Activated naive CD4-positive, alpha-beta T cell (primary cell): ENCODE measurements around the gene XNDC1N.

Source experiments
- DNase-seq, 4 experiments: peaks; one replicate each; lab custom pipeline; 2025; lab: John Stamatoyannopoulos, UW

Gene XNDC1N, protein sequence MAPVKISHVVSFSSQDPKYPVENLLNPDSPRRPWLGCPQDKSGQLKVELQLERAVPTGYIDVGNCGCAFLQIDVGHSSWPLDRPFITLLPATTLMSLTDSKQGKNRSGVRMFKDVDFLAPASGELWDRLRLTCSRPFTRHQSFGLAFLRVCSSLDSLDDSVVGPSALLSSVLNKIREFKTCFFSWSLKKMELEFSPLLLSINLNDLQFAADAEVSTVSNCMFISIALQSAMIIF

DNA sequence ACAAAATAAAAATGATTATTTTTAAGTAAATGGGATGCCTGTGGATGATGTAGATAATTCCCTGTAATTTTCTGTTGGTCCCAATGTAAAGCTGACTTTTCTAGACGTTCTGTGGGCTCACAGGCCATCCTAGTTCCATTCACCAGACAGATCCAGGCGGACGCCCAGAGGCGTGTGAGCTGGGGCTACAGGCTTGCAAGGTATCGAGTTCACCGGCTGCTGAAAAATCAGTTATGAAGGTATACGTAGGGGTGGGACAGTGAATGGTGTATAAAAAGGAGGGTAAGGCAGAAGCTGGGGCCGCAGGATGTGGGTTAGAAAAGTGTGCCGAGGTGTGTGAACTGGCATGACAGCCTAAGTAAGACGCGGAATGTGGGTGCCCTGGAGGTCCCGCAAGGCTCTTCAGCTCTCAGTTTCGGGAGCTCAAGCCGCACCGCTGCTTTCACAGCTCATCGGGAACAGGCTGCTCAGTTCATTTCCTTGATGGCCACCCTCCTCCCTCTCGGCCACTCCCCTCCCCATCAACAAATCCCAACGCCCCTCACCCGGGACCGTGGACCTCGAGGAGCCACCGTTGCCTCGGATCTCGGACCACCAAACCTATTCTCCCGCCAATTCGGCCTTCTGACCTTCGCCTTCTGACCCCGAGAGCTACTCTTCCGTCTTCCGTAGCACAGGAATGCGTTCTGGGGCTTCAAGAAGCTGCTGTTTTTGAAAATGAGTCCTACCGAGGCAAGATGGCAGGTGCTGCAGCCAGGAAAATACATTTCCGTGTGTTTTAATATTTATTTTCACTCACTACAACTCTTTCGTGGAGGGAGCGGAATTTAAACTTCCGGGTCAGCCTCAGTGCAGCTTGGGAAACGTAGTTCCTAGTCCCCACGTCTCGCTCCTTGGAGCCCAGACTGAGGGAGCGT lies at the start of gene XNDC1N:
Gene XNDC1N (minus strand): TSS at position 775 of the 917 bp plus-strand sequence. CDS start 5,241 bp downstream, outside the sequence.
- peak in 3 of 4 experiments; percentile 18 to 76 (median 47) for DNase-seq

DNA sequence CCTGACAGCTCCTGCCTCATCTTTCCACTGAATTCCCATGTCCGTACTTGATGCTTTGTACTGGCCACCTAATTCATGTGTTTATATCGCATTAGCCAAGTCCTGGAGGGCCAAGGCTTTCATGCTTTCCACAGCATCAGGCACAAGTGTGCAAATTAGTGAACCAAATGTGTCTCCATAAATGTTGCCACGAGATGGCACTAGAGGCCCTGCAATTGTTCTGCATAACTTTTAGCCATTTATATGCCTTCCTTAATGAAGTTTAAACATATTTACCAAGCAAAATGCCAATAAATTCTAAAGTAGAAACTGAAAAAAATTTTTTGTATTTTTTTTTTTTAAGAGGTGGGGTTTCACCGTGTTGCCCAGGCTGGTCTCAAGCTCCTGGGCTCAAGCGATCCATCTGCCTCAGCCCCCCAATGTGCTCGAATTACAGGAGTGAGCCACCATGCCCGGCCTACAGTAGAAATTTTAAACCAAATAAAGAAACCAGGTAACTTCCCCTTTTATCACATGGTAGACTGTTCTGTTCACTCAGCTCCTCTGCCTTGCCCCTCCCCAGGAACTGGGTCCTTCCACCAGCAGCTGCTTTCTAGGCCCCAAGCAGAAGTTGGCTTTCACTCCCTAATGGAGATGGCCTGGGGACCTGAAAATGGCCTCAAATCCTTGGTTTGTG lies 49.5 kb upstream of the XNDC1N start:
- peak in 2 of 4 experiments; percentile 16 to 24 for DNase-seq

DNA sequence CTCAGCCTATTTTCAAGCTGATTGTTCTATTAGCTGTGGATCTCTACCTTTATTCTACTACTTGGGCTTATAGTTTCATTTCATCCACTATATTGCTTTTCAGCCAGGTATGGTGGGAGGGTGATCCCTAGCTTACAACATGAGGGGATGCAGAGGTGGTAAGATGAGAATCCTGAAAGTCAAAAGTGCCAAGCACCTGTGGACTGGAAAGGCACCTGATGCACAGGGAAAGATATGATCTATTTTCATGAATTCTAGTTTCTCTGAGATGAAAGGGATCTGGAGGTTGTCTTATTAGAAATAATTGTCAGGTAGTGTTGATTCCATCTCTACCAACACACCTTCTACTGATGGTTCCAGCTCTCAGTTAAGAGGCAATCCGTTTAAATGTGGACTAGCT lies 48.7 kb upstream of the XNDC1N start:
- DNase-seq, result no peak

DNA sequence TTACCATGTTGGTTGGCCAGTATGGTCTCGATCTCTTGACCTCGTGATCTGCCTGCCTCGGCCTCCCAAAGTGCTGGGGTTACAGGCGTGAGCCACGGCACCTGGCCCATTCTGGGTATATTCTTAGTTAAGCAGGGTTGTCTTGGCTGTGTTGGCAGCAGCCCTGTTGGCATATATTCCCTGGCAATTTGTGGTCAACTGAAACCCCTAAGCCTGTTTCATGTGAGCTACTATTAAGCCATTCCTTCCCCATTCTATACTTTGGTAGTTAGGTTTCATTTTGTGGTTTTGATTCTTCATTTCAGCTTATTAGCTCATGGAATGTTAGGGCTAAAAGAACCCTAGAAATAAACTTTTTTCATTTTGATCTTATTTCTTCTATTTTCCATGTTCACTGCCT lies 48.2 kb upstream of the XNDC1N start:
- no peak for DNase-seq

DNA sequence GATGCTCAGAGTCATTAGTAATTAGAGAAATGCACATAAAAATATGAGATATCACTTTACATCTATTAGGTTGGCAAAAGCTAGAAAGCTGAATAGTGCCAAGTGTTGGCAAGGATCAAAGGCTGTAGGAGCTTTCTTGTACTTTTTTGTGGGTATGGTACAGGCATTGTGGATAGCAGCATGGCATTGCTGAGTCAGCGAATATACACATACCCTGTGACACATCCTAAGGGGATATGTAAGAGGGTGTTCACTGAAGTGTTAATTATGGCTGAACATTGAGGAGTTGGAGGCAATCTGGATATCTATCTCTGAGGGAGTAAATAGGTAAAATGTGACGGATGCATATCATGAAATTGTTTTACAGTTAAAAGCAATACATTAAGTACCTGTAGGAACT lies 43.3 kb upstream of the XNDC1N start:
- no peak for DNase-seq

DNA sequence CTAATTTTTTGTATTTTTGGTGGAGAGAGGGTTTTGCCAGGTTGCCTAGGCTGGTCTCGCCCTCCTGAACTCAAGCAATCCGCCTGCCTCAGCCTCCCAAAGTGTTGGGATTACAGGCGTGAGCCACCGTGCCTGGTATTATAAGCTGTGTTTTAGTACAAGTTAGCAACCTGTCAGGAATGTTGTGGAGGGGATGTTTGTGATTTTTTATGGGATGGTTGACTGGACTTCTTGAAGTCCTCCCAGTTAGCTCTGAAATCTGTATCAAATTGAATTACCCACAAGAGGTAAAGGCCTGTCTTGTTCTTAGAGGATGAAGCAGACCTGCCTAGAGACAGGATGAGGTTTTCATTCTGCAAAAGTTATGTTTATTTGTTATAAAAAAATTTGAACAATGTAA lies 36.2 kb upstream of the XNDC1N start:
- no peak for DNase-seq

DNA sequence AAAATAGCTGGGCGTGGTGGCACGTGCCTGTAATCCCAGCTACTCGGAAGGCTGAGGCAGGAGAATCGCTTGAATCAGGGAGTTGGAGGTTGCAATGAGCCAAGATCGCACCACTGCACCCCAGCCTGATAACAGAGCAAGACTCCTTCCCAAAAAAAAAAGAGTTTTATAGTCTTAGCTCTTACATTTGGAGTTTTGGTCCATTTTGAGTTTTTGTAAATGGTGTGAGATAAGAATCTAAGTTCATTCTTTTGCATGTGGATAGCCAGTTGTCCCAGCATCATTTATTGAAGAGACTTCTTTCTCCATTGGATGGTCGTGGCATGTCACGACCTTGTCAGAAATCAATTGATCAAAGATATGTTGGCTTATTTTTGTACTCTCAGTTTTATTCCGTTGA lies 35.1 kb upstream of the XNDC1N start:
- DNase-seq, result no peak

DNA sequence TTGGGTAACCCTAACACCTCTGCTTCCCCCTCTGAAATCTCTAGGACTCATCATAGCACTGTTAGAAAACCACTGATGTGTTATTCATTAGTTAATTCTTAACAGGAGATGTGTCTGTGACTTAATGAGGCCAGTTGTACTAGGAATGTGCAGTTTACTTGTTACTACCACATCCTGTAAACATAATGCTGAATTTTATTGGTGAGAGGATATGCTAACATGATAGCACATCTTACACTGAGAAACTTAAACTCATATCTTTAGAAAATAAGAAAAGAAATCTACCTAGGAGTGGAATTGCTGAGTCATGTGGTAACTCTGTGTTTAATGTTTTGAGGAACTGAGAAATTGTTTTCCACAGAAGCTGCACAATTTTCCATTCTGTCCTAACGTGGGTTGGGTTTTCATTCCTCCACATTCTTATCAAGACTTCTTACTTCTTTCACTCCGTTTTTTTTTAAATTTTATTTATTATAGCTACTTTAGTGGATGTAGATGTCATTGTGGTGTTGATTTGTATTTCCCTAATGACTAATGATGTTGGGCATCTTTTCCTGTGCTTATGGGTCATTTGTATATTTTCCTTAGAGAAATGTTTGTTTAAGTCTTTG lies 34.1 kb upstream of the XNDC1N start:
- no peak for DNase-seq

DNA sequence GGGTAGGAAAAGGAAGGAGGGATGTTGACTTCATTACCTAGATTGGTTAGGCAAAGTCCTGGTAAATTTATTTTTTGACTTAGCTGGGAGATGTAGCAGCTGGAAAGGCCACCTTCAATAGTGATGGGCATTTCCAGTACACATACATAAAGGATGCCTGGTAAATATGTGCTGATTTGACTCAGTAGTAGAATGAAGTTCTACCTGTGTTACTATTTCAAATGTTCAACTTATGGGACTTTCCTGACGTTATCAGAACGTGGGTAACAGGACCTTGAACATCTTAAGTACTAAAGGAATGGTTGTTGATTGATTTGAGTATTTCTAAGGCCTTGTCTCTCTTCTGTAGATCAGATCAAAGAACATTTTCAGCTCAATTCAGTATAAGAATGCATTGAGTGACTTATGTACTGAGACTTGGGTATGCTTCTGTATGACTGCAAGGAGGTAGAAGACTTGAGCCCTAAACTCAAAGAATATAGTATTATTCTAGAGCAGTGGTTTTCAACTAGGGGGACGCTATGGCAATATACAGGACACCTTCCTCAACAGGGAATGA lies 27.6 kb upstream of the XNDC1N start:
- no peak for DNase-seq

DNA sequence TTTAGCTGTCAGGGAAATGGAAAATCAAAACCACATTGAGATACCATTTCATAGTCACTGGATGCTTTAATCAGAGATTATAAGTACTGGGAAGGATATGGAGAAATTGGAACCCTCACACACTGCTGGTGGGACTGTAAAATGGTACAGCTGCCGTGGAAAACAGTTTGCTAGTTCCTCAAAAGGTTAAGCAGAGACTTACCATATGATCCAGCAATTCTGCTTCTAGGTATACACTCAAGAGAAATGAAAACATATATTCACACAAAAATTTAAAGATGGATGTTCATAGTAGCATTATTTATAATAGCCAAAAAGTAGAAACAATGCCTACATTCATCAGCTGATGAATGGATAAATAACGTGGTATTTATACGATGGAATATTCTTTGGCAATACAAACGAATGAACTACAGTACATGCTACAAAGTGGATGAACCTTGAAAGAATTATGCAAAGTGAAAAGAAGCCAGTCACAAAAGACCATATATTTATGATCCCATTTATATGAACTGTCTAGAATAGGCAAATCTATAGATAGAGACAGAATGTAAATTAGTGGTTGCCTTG lies 23.4 kb upstream of the XNDC1N start:
- no peak for DNase-seq

DNA sequence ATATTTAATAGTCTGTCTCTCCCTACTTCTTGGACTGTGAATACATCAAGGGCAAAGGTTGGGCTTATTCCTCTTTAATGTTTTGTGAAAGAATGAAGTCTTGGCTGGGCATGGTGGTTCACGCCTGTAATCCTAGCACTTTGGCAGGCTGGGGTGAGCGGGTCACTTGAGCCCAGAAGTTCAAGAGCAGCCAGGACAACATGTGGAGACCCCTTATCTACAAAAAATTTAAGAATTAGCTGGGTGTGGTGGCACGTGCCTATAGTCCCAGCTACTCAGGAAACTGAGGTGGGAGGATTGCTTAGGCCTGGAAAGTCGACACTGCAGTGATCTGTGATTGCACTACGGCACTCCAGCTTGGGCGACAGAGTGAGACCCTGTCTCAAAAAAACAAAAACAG lies 20.6 kb upstream of the XNDC1N start:
- DNase-seq, result no peak

DNA sequence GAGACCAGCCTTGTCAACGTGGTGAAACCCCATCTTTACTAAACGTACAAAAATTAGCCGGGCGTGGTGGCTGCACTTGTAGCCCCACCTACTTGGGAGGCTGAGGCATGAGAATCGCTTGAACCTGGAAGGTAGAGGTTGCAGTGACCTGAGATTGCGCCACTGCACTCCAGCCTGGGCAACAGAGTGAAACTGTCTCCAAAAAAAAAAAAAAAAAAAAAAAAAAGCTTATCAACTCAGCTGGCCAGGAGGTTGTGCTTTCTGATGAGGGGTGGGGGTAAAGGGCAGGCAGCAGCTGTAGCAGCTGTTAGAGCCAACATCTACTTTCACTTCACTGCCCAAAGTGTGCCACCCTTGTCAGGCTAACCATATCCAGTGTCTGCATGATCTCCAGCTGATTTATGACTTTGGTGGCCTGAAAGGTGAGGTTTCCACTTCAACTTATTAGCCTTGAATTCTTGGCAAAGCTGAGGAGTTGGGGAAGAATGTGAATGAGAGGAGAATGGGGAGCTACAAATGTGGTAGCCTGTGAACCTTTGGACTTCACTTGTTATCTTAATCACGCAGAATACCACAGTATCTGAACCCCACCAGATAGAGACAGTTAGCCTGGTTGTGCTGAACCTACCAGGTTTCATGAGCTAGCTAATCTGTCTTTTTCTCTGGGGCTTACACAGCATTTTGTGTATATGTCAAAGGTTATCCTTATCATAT lies 20.1 kb upstream of the XNDC1N start:
- no peak for DNase-seq

DNA sequence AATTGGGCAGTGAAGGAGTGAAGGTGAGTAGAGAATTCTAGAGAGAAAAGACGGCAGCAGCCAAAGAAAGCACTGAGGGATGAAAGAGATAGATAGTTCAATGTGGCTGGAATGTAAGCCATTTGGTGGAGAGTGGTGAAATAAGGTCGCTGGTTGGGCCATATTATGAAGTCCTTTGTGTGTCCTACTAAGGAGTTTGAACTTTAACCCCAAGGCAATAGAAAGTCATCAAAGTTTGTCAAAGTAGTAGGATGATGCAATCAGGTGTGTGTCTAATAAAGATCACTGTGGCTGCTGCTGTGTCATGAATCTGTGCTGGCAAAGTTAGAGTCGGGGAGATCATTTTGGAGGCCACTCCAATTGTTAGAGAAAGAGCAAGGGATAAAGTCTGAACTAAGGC lies 19.1 kb upstream of the XNDC1N start:
- DNase-seq, result no peak

DNA sequence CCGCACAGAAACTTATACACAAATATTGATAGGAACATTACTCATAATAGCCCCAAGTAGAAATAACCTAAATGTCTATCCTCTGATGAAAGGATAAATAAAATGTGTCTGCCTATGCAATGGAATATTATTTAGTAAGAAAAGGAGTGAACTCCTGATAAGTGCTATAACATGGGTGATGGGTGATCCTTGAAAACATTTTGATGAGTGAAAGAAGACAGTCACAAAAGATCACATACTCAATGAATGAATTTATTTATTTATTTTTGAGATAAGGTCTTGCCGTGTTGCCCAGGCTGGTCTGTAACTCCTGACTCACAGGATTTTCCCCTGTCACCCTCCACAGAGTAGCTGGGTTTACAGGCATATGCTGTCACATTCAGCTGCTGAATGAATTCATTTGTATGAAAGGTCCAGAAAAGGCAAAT lies 17.8 kb upstream of the XNDC1N start:
- no peak for DNase-seq

DNA sequence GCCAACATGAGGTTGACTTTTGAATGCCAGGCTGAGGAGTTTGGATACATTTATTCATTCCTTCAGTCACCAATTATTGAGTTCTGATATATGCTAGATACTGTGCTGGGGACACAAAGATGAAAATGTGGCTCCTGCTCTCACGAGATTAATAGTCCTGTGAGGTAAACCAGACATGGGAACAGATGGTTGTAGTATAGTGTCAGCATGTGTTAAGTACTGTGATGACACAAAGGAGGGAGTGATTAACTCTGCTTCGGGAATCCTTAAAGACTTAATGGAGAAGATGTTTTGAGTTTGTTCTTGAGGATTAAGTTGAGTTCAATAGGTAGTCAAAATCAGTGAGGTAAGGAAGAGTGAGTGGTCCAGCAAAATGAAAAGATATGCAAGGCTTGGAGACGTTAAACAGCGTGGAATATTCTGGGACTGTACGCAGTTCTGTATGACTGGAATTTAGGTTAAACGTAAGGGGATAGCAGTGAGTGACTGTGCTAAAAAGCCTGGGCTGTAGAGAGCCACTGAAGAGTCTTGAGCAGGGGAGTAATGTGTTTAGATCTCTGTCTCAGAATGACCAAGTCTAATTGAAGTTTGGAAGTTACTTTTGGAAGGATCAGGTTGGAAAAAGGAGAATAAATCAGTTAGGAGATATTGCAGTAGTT lies 12.3 kb upstream of the XNDC1N start:
- no peak for DNase-seq

DNA sequence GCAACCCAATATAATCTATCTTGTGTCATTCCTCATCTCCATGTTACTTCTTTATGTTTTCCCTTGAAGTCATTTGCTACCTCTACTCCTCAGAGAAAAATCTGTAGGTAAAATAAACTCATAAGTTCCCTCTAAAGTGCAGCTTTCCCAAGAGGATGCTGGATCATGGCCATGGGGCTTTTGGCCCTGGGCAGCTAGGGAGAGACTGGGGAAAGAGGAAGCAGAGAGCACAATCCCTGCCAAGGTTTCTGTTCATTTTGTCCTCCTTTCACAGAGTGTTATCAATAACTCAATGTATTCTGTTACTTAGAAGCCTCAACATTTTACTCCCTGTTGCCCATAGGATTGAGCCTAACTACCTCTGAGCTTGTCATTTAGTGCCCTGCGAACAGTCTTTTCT lies 9.4 kb upstream of the XNDC1N start:
- no peak for DNase-seq

DNA sequence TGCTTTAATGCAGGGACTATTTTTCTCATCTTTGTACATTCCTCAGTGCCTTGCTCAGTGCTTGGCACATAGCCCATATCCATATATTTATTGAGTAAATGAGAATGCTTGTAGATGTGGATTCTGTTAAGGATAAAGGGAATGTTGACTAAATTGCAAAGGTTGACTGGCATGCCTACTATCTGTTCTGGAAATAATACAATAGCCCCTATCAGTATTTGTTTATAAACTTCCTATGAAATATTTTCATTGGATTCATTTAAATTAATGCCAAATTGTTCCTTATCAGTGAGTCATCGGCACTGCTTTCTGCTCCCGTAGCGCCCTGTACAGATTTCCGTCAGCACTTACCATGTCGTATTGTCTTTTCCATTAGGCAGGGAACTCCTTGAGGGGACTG lies 8.4 kb upstream of the XNDC1N start:
- DNase-seq, result no peak

DNA sequence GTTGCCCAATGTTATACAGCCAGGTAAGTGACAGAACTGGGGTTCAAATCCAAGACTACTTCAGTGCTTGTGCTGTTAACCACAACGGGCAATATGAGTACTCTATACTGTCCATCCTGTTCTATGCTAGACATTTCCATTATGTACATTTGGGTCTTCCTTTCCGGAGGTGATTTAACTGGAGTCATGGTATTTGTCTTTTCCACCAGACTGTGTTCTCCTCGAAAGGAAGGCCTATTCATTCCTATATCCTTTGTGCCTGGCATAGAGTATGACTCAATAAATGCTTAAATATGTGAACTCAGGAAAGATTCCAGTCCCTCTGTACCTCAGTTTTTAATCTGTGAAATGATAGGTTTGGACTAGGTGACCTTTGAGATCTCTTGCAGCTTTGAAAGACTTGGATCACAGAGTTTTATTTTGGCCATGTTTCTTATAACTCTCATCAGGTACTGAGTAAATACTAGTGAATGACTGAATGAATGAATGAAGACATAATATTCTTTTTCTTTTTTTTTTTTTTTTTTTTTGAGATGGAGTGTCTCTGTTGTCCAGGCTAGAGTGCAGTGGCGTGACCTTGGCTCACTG lies 7.0 kb upstream of the XNDC1N start:
- no peak for DNase-seq

DNA sequence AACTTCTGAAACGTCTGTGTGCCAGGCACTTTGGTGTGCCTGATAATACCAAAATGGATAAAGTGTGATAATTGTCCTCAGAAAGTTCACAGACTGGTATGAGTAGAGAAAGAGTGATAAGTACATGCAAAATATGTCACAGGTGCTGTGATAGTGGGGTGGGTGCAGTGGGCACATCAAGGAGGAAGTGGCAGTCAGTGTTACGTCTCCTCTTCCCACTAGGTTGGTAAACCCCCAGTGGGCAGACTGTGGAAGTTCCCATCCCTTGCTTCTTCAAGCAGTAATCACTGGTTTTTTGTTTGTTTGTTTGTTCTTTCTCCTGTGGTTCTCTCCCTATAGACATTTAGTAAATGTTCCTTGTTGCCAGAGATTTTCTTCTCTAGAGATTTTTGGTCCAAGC lies 5.8 kb upstream of the XNDC1N start:
- no peak for DNase-seq
